NB4 (cell line): ENCODE measurements around the gene AP5S1.

Experiments
- POLR2A ChIP-seq: IDR thresholded peaks from 2 replicates; pipeline ENCODE4 v1.6.1; 2011; ENCODE audit warnings: mild to moderate bottlenecking; ENCODE audit not compliant: insufficient read length; ENCODE audit errors: extremely low read depth
- TF ChIP-seq, protein P1 (sequence below): IDR thresholded peaks from one replicate; pipeline ENCODE4 v1.5.1; 2012; ENCODE audit warnings: low read depth, low read length

DNA sequence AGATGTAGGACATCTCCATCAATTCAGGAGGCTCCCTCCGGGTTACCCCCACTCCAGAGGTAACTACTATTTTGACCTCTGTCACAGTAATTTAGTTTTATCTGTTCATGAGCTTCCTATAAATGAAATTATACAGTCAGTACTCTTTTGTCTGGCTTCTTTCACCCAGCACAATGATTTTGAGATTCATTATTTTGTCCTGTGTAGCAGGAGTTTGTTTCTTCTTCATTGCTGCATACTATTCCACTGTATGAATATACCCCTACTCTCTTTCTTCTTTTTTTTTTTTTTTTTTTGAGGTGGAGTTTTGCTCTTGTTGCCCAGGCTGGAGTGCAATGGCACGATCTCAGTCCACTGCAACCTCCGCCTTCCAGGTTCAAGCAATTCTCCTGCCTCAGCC is 11.8 kb upstream of the AP5S1 start:
- TF ChIP-seq, protein P1, sequence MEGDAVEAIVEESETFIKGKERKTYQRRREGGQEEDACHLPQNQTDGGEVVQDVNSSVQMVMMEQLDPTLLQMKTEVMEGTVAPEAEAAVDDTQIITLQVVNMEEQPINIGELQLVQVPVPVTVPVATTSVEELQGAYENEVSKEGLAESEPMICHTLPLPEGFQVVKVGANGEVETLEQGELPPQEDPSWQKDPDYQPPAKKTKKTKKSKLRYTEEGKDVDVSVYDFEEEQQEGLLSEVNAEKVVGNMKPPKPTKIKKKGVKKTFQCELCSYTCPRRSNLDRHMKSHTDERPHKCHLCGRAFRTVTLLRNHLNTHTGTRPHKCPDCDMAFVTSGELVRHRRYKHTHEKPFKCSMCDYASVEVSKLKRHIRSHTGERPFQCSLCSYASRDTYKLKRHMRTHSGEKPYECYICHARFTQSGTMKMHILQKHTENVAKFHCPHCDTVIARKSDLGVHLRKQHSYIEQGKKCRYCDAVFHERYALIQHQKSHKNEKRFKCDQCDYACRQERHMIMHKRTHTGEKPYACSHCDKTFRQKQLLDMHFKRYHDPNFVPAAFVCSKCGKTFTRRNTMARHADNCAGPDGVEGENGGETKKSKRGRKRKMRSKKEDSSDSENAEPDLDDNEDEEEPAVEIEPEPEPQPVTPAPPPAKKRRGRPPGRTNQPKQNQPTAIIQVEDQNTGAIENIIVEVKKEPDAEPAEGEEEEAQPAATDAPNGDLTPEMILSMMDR: no peak
- TF ChIP-seq POLR2A: no peak
